Osteoblast (primary cell): Measurements from ENCODE around the gene RBM48. TPM values are rescaled to one million over a fixed set of nuclear protein-coding genes. Genes with fewer than 3 reads are reported as not detected.
"Not testable (repeated sequence)": the region's sequence is repeated elsewhere in the genome, so short reads cannot be mapped to it uniquely, and the experiment has no call there.

Source experiments
- DNase-seq: peaks from one replicate; pipeline ENCODE4 v3.0.0; 2011; ENCODE audit warnings: low spot score, mixed read lengths; ENCODE audit not compliant: insufficient read length; ENCODE audit errors: missing footprints
- H2AFZ ChIP-seq: 2 replicates; pipeline ENCODE4 v1.6.0; 2011; ENCODE audit warnings: mild to moderate bottlenecking, low read length
- H3K27ac ChIP-seq: 2 replicates; pipeline ENCODE4 v1.5.1; 2011; ENCODE audit warnings: mild to moderate bottlenecking, low read depth, low read length, moderate library complexity
- H3K27me3 ChIP-seq: 2 replicates; pipeline ENCODE4 v1.6.0; 2012; ENCODE audit warnings: mild to moderate bottlenecking, control low read depth, inconsistent platforms, low read length, moderate library complexity; ENCODE audit not compliant: insufficient read depth
- H3K36me3 ChIP-seq: 2 replicates; pipeline ENCODE4 v1.5.1; 2011; ENCODE audit warnings: mild to moderate bottlenecking, low read length, control low read depth, moderate library complexity; ENCODE audit not compliant: insufficient read depth
- H3K4me1 ChIP-seq: 2 replicates; pipeline ENCODE4 v1.5.1; 2011; ENCODE audit warnings: mild to moderate bottlenecking, low read length, control low read depth, moderate library complexity; ENCODE audit not compliant: insufficient read depth
- H3K4me2 ChIP-seq: 2 replicates; pipeline ENCODE4 v1.6.0; 2011; ENCODE audit warnings: mild to moderate bottlenecking, low read length; ENCODE audit not compliant: insufficient read depth
- H3K4me3 ChIP-seq: fragments of 200-600 bp; sonication (generic); 3 replicates; pipeline ENCODE4 v1.5.1; 2012; ENCODE audit warnings: mild to moderate bottlenecking, low read length, inconsistent platforms; ENCODE audit not compliant: insufficient read depth
- H3K79me2 ChIP-seq: 2 replicates; pipeline ENCODE4 v1.6.0; 2012; ENCODE audit warnings: mild to moderate bottlenecking, low read length, control low read depth, inconsistent platforms; ENCODE audit not compliant: insufficient read depth
- H3K9me3 ChIP-seq: 2 replicates; pipeline ENCODE4 v1.5.1; 2011; ENCODE audit warnings: low read depth, low read length, control low read depth
- H4K20me1 ChIP-seq: 2 replicates; pipeline ENCODE4 v1.6.0; 2012; ENCODE audit warnings: mild to moderate bottlenecking, low read length, control low read depth; ENCODE audit not compliant: insufficient read depth
- total RNA-seq: library from RNA; depleted of rRNA; stranded (reverse); fragments of >200 nt; gene quantifications from 2 replicates; pipeline ENCODE4 v1.2.3, GENCODE V29; 2012
- TF ChIP-seq, protein P1 (sequence below): IDR thresholded peaks from 2 replicates; pipeline ENCODE4 v1.5.1; 2011; ENCODE audit warnings: mild to moderate bottlenecking, low read depth, low read length, moderate library complexity; ENCODE audit errors: extremely low read depth

Gene RBM48
- total RNA-seq, result 7.4 and 11.2 TPM in 2 replicates

DNA sequence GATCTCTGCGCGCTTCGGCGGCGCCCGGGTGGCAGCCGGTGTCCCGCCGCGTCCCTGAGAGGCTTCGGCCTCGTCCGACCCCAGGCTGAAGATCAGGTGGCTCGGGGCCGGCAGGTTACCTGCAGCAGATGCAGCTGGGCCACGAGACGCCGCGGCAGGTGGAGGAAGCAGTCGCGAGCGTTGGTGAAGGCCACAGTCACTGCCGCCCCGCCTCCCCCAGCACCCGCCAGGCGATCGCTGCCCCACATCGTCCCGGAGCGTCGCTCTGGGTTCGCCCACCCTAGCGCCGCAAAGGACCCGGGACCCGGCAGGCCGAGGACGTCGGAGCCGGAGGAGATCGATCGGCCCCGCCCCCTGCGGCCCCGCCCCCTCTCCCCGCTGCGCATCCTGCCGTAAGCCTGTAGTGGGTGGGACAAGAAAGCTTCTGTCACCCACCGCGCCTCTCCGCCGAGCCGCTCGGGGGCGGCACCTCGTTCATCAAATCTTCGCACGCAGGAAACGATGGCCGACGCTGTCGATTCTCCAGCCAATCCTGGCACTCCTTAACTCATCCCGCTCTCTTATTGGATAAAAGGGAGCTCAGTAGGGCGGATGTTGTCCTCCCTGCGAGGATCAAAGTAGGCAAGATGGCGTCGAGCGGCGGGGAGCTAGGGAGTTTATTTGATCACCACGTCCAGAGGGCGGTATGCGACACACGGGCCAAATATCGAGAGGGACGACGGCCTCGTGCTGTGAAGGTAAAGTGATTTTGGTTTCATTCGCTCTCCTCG, at the start of gene RBM48, which contains the start of gene PEX1:
Gene RBM48, plus strand, starts transcription at position 608 of the 770 bp plus-strand sequence. Its CDS starts 19 bp downstream, at position 627.
Gene PEX1, minus strand, starts transcription at position 333 of the 770 bp plus-strand sequence. Its CDS starts 85 bp downstream, at position 248.
- Histone ChIP-seq H3K27me3 (no peaks in the 10 kb centered on the region), H3K27ac (peak within 1 kb of the TSS; percentile 97), H3K36me3 (peaks cover 15% of the 10 kb centered on the region), H4K20me1 (no peaks in the 10 kb centered on the region), H3K4me3 (peak within 1 kb of the TSS; percentile 90), H3K79me2 (peaks cover 40% of the 10 kb centered on the region), H3K4me2 (peak within 1 kb of the TSS; percentile 95), H3K4me1 (peaks cover 11% of the 10 kb centered on the region), H2AFZ (peak within 1 kb of the TSS; percentile 99), H3K9me3 (no peaks in the 10 kb centered on the region)
- TF ChIP-seq, protein P1, sequence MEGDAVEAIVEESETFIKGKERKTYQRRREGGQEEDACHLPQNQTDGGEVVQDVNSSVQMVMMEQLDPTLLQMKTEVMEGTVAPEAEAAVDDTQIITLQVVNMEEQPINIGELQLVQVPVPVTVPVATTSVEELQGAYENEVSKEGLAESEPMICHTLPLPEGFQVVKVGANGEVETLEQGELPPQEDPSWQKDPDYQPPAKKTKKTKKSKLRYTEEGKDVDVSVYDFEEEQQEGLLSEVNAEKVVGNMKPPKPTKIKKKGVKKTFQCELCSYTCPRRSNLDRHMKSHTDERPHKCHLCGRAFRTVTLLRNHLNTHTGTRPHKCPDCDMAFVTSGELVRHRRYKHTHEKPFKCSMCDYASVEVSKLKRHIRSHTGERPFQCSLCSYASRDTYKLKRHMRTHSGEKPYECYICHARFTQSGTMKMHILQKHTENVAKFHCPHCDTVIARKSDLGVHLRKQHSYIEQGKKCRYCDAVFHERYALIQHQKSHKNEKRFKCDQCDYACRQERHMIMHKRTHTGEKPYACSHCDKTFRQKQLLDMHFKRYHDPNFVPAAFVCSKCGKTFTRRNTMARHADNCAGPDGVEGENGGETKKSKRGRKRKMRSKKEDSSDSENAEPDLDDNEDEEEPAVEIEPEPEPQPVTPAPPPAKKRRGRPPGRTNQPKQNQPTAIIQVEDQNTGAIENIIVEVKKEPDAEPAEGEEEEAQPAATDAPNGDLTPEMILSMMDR, result peak; percentile 36
- DNase-seq, result peak; percentile 95

DNA sequence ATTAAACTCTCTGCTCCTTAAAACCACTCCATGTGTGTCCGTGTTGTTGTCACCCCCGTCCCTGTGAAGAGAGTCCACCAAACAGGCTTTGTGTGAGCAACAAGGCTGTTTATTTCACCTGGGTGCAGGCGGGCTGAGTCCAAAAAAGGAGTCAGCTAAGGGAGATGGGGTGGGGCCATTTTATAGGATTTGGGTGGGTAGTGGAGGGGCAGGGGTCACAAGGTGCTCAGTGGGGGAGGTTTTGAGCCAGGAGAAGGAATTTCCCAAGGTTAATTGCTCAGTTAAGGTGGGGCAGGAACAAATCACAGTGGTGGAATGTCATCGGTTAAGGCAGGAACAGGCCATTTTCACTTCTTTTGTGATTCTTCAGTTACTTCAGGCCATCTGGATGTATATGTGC, 49.4 kb upstream of the RBM48 start:
- not testable (repeated sequence) for H3K9me3 ChIP-seq, H3K4me3 ChIP-seq, H3K27me3 ChIP-seq, H3K36me3 ChIP-seq, H4K20me1 ChIP-seq, H2AFZ ChIP-seq, H3K27ac ChIP-seq, H3K4me2 ChIP-seq, H3K79me2 ChIP-seq, H3K4me1 ChIP-seq, DNase-seq

DNA sequence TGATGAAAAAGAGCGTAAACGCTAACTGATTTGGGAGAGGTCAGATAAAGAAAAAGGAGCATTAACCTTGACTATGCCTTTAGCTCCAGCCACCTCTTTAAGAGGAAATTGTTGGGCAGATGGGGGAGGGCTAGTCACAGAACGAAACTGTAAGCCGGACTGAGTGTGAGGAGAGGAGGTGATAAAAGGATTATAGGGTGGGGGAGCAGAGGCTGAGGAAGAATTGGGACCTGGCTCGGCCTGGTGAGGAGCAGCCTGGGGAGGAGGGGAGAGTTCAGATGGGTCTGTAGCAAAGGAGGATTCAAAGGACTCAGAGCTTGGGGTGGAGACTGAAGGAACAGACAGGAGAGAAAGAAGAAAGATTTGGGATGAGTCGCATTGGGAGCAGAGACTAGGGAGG, 45.0 kb upstream of the RBM48 start:
- H3K27me3 ChIP-seq, H3K27ac ChIP-seq, H3K4me3 ChIP-seq, H4K20me1 ChIP-seq, H3K4me2 ChIP-seq, H3K79me2 ChIP-seq, H3K9me3 ChIP-seq, H2AFZ ChIP-seq, H3K4me1 ChIP-seq, DNase-seq: not testable (repeated sequence)
- H3K36me3 ChIP-seq, result peaks cover 16% of the 10 kb centered on the region

DNA sequence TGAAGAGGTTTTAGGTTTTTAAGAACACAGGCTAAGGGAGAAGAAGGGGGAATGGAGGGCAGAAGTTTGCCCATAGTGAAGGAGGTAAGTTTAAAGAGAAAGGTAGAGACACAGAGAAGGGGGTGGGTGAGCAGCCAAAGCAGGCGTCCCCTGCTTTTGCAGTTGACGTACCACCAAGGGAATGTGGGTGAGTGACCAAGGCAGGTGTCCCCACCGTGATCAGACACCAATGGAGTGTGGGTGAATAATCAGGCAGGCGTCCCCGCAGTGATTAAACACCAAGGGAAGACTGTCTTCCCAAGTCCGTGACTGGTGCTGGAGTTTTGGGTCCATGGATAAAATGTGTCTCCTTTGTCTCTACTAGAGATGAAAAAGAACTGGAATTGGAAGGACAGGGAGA, 44.4 kb upstream of the RBM48 start:
- peaks cover 21% of the 10 kb centered on the region for H3K36me3 ChIP-seq
- DNase-seq, H3K27me3 ChIP-seq, H3K4me2 ChIP-seq, H2AFZ ChIP-seq, H3K4me3 ChIP-seq, H3K79me2 ChIP-seq, H3K4me1 ChIP-seq, H3K27ac ChIP-seq, H4K20me1 ChIP-seq, H3K9me3 ChIP-seq: not testable (repeated sequence)

DNA sequence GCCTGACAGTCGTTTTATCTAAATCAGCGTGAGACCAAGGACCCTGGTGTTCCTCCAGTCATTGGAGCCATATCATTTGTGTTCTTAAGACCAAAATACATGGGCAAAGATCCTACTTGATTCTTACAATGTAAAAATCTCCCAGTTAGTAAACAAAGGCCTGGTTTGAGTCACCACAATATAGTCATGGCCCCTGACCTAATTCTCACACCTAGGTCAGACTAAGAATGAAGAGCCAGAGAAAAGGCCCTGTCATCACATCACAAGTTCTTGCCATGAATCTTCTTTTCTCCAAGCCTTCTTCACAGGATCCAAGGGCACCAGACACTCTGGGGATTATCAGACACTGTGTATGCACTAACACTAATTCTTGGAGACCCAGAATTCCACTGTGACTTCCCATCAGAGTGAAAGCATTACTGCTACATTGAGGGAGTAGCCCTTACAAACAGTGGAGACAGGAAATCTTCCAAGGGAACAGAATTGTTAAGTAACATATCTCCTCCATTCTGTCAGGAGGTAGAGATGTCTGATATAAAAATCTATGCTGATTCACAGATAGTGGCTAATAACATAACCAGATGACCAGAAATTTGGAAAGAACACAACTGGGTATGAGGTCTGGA, 43.2 kb upstream of the RBM48 start:
- H3K4me2 ChIP-seq, result no peak overlapping the region
- H3K4me1 ChIP-seq, result no peaks in the 10 kb centered on the region
- no peak overlapping the region for H3K27ac ChIP-seq
- peaks cover 26% of the 10 kb centered on the region for H3K36me3 ChIP-seq
- no peaks in the 10 kb centered on the region for H4K20me1 ChIP-seq
- H3K9me3 ChIP-seq, result no peaks in the 10 kb centered on the region
- no peak for DNase-seq
- TF ChIP-seq, protein P1, result no peak
- H3K79me2 ChIP-seq, result no peaks in the 10 kb centered on the region
- H3K27me3 ChIP-seq, result no peaks in the 10 kb centered on the region
- H2AFZ ChIP-seq, result no peak overlapping the region
- H3K4me3 ChIP-seq, result no peak overlapping the region
